ENCODE results near the gene ACOX2. TPM values are rescaled to one million over a fixed set of nuclear protein-coding genes. Genes with fewer than 3 reads are reported as not detected.

The ACOX2 gene
- total and polyA plus RNA-seq, 2 experiments from 2014 or later, result 7.5 to 23.6 TPM

DNA sequence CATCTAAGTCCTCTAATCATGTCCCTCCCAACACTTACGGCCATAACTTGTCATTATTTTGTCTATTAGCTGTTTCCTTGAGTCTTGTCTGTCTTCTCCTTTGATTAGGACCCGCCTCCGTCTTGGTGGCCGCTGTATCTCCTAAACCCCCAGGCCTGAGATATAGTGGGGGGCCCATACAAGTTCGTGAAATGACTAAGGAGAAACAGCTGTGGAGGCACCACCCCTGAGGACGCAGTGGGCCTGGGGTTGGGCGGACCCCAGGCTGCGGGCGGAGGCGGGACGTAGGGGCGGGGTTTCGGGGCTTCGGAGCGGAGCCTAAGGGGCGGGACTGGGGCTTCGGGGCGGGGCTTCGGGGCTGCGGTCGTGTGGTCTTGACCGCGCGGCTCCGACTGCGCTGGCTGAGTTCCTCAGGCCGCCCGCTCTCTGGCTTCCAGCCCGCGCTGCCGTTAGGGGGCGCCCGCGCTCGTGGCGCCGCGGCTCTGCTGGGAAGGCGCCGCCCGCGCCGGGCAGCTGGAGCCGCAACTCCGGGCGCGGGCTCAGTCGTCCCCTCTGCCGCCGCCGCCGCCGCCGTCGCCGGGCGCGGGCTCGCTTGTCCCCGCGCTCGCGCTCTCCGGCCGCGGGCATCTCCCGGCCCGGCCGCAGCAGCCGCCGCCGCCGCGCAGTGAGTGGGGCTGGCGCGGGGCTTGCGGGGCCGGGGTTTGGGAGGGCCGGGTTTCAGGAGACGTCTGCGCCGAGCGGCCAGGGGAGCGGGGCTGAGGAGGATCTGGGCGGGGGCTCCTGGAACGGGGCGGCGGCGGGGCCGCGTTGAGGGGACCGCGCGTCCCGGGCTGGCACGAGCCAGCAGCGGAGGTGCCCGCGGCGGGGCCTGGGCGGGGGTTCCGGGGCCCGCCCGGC lies 45.2 kb downstream of the ACOX2 start, which contains the start of gene KCTD6:
Gene KCTD6 (plus strand): TSS at position 591 of the 897 bp plus-strand sequence. CDS start 6,660 bp downstream, outside the sequence.
- no peaks in the 10 kb centered on the region for H3K9me2 ChIP-seq (ENCODE audit: insufficient read depth)

DNA sequence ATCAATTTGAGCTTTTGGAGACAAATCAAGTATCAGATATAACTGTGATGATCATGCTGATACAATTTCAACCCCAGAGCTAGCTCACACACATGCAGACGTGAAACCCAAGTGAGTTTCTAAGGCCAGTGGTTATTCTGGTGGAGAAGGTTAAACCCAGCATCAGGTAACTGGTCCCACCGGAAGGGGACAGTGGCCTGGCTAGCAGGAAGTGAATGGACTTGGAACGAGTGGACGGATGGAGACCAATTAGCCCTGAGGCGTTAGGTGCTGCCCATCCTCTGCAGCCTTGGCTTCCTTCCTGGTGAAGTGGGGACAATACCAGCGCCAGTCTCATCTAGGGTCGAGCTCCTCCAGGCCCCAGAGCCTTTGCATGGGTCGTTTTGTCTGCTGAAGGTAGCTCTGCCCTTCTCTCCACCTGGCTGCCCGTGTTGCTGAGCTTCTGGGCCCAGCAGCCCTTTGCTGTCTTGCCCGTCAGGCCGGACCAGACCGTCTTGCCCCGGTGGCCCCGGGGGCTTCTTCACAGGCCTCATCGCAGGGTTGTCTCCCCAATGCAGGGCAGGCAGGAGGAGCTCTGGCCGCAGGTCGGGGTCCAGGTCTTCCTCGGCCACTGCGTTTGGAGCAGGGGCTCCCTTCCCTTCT lies 46.0 kb downstream of the ACOX2 start:
- Histone ChIP-seq H3K36me3 (ENCODE audit: low read depth) (no peaks in the 10 kb centered on the region), H2AFZ (peak overlapping the region; percentile 84), H4K20me1 (ENCODE audit: insufficient read depth) (no peaks in the 10 kb centered on the region), H3K9me2 (ENCODE audit: insufficient read depth) (no peaks in the 10 kb centered on the region), H3K4me1 (ENCODE audit: insufficient read depth) (peaks cover 46% of the 10 kb centered on the region), H3K27me3 (replicated peaks; ENCODE audit: insufficient read depth) (no peaks in the 10 kb centered on the region), H3K27ac (no peak overlapping the region), H3K79me2 (ENCODE audit: insufficient read depth) (peaks cover 34% of the 10 kb centered on the region), H3K9me3 (ENCODE audit: low read depth) (no peaks in the 10 kb centered on the region), H3K9ac (peak overlapping the region; percentile 33; the same call in 1 of the 2 replicates), H3K4me2 (ENCODE audit: unreplicated experiment) (no peak overlapping the region), H3K4me3 (peak overlapping the region; percentile 57), H3F3A (ENCODE audit: insufficient read depth) (peaks cover 46% of the 10 kb centered on the region)
- DNase-seq, result no peak
- 88 to 90% methylated on average over 15 to 19 of the region's 19 CpGs for WGBS, 2 experiments (ENCODE audit: low coverage in 1 of 2, low lambda C conversion rate in 2 of 2, missing lambda C conversion rate in 2 of 2)
- TF ChIP-seq EZH2phosphoT487 (IDR thresholded peaks at IDR 0.05; ENCODE audit: insufficient read depth, low read depth) (no peak), EZH2 (IDR thresholded peaks at IDR 0.05; ENCODE audit: insufficient read depth, poor library complexity, severe bottlenecking) (no peak)
- in situ Hi-C loops (cut with MboI), result no loop called here

More for the DNA sequence above, 45.2 kb downstream of the ACOX2 start, which contains the start of gene KCTD6:
- peak; percentile 96 for DNase-seq
- TF ChIP-seq EZH2 (IDR thresholded peaks at IDR 0.05; ENCODE audit: insufficient read depth, poor library complexity, severe bottlenecking), result no peak
- TF ChIP-seq EZH2phosphoT487 (IDR thresholded peaks at IDR 0.05; ENCODE audit: insufficient read depth, low read depth), result no peak
- Histone ChIP-seq H3K27me3 (replicated peaks; ENCODE audit: insufficient read depth) (no peaks in the 10 kb centered on the region), H3K4me1 (ENCODE audit: insufficient read depth) (peaks cover 48% of the 10 kb centered on the region), H3F3A (ENCODE audit: insufficient read depth) (peaks cover 51% of the 10 kb centered on the region), H2AFZ (peak within 1 kb of the TSS; percentile 84), H3K79me2 (ENCODE audit: insufficient read depth) (peaks cover 42% of the 10 kb centered on the region), H3K9me3 (ENCODE audit: low read depth) (no peaks in the 10 kb centered on the region), H3K4me3 (peak within 1 kb of the TSS; percentile 91), H3K9ac (peak within 1 kb of the TSS; percentile 81), H3K27ac (no peak within 1 kb of the TSS), H4K20me1 (ENCODE audit: insufficient read depth) (peaks cover 2% of the 10 kb centered on the region; the same call in 1 of the 2 replicates), H3K36me3 (ENCODE audit: low read depth) (no peaks in the 10 kb centered on the region), H3K4me2 (ENCODE audit: unreplicated experiment) (peak within 1 kb of the TSS; percentile 83)
- in situ Hi-C loops (cut with MboI), result no loop called here
- WGBS, 2 experiments (ENCODE audit: low coverage in 1 of 2, low lambda C conversion rate in 2 of 2, missing lambda C conversion rate in 2 of 2), result 2% methylated on average over 40 to 81 of the region's 104 CpGs

DNA sequence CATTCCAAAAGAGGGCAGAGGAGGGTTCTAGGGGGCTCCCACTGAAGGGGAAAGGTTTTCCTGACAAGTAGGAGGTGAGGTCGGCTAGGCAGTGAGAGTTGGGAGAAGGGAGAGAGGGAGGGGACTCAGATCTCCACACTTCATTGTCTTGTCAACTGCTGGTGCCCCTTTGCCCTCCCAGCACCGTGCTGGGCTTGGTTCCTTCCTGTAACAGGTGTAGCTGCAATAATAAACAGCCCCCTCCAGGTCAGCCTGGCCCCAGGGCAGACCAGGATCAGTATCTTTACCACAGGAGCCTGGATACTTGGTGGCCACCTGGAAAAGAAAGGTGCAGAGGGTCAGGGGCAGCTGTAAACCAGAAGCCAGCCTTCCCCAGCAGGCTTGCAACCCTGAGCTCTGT lies 48.0 kb downstream of the ACOX2 start:
- Histone ChIP-seq H3K27ac (no peak overlapping the region), H3K79me2 (ENCODE audit: insufficient read depth) (peaks cover 14% of the 10 kb centered on the region), H3K9ac (no peak overlapping the region), H3K9me3 (ENCODE audit: low read depth) (no peaks in the 10 kb centered on the region), H3K9me2 (ENCODE audit: insufficient read depth) (no peaks in the 10 kb centered on the region), H3K4me1 (ENCODE audit: insufficient read depth) (peaks cover 28% of the 10 kb centered on the region), H3K36me3 (ENCODE audit: low read depth) (no peaks in the 10 kb centered on the region), H3K4me2 (ENCODE audit: unreplicated experiment) (no peak overlapping the region), H4K20me1 (ENCODE audit: insufficient read depth) (no peaks in the 10 kb centered on the region), H2AFZ (no peak overlapping the region), H3K4me3 (no peak overlapping the region), H3K27me3 (replicated peaks; ENCODE audit: insufficient read depth) (no peaks in the 10 kb centered on the region), H3F3A (ENCODE audit: insufficient read depth) (peaks cover 31% of the 10 kb centered on the region)
- no peak for DNase-seq
- TF ChIP-seq EZH2phosphoT487 (IDR thresholded peaks at IDR 0.05; ENCODE audit: insufficient read depth, low read depth), result no peak
- TF ChIP-seq EZH2 (IDR thresholded peaks at IDR 0.05; ENCODE audit: insufficient read depth, poor library complexity, severe bottlenecking), result no peak
- in situ Hi-C loops (cut with MboI), result no loop called here
- WGBS, 2 experiments (ENCODE audit: low coverage in 1 of 2, low lambda C conversion rate in 2 of 2, missing lambda C conversion rate in 2 of 2), result 10 to 37% methylated on average over 1 to 2 of the region's 2 CpGs

DNA sequence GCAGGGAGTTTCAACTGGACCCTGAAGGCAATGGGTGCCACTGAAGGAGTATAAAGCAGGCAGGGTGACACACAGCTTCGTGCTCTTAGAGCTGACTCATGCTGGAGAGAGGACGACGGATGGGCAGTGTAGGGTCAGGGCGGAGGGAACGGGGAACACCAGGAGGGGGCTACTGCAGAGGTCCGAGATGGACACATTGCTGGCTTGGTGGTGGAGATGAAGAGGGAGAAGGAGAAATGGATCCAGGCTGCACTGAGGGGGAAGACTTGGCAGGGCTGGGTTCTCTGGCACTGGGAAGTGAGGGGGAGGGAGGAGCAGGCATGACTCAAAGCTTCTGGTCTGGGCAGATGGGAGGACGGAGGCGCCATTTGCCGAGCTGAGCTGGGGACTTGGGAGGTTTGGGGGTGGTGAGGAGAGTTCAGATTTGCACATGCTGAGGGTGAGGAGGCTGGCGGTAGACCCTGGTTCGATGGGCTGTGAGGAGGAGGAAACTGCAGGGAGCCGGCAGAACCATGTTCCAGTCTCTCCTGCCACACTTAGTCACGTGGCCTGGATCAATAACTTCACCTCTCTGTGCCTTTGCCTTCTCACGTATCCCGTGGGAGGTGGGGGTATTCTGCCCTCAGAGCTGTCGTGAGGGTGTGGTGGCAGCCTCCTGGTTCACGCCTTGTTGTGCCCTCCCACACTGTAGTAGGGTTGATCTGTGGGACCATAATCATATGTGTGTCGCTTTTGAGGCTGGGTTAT lies 49.7 kb downstream of the ACOX2 start:
- Histone ChIP-seq H3K9ac (peak overlapping the region; percentile 60), H3K27ac (peak overlapping the region; percentile 78), H3F3A (ENCODE audit: insufficient read depth) (peaks cover 23% of the 10 kb centered on the region), H3K4me3 (peak overlapping the region; percentile 51), H4K20me1 (ENCODE audit: insufficient read depth) (no peaks in the 10 kb centered on the region), H3K79me2 (ENCODE audit: insufficient read depth) (no peaks in the 10 kb centered on the region), H3K4me1 (ENCODE audit: insufficient read depth) (peaks cover 16% of the 10 kb centered on the region), H2AFZ (peak overlapping the region; percentile 81), H3K9me3 (ENCODE audit: low read depth) (no peaks in the 10 kb centered on the region), H3K4me2 (ENCODE audit: unreplicated experiment) (peak overlapping the region; percentile 45), H3K27me3 (replicated peaks; ENCODE audit: insufficient read depth) (no peaks in the 10 kb centered on the region), H3K36me3 (ENCODE audit: low read depth) (no peaks in the 10 kb centered on the region), H3K9me2 (ENCODE audit: insufficient read depth) (no peaks in the 10 kb centered on the region)
- 28 to 30% methylated on average over 18 of the region's 18 CpGs for WGBS, 2 experiments (ENCODE audit: low coverage in 1 of 2, low lambda C conversion rate in 2 of 2, missing lambda C conversion rate in 2 of 2)
- DNase-seq, result peak; percentile 92
- in situ Hi-C loops (cut with MboI), result no loop called here
- TF ChIP-seq EZH2phosphoT487 (IDR thresholded peaks at IDR 0.05; ENCODE audit: insufficient read depth, low read depth) (no peak), EZH2 (IDR thresholded peaks at IDR 0.05; ENCODE audit: insufficient read depth, poor library complexity, severe bottlenecking) (no peak)
